HG03139 (cell line): ENCODE data around the gene LRCH1.

Experiments
- ATAC-seq: cut with Tn5 transposase; IDR thresholded peaks from one replicate; pipeline ENCODE4 v1.9.1; 2021; ENCODE audit not compliant: unreplicated experiment

Gene LRCH1

GRCh38 chr13:46662690-46663089 lies 109.7 kb downstream of the LRCH1 start:
- peak; percentile 38 for ATAC-seq

- no peak for ATAC-seq
Observed at GRCh38 chr13:46663206-46664037, 110.5 kb downstream of the LRCH1 start.

DNA sequence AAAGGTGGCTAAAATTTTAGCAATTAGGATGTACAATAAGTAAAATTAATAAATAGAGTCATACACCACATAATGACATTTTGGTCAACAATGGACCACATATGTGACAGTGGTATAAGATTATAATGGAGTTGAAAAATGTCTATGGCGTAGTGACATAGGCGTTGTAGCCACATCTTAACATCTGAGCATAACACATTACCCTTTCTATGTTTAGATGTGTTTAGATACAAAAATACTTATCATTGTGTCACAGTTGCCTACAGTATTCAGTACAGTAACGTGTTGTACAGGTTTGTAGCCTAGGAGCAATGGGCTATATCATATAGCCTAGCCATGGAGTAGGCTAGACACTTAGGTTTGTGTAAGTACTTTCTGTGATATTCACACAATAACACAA lies 111.2 kb downstream of the LRCH1 start:
- no peak for ATAC-seq

DNA sequence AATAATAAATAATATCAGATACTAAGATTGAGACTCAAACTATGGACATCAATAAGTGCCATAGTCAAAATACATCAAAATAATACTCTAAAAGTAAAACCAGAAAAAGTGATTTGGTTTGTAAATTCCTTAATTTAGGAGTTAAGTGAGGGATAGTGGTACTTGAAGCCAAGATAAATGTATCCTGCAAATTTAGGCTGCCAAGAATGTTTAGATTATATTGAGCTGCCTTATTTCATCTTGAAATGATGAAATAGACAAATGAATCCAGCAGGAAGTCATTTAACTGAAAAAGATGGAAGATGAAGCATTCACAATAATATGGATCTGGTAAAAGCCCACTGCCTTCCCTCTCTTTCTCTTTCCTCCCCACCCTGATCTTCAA lies 112.3 kb downstream of the LRCH1 start:
- ATAC-seq = no peak

- peak; percentile 39 for ATAC-seq
Observed at GRCh38 chr13:46665633-46666482, 112.9 kb downstream of the LRCH1 start.

DNA sequence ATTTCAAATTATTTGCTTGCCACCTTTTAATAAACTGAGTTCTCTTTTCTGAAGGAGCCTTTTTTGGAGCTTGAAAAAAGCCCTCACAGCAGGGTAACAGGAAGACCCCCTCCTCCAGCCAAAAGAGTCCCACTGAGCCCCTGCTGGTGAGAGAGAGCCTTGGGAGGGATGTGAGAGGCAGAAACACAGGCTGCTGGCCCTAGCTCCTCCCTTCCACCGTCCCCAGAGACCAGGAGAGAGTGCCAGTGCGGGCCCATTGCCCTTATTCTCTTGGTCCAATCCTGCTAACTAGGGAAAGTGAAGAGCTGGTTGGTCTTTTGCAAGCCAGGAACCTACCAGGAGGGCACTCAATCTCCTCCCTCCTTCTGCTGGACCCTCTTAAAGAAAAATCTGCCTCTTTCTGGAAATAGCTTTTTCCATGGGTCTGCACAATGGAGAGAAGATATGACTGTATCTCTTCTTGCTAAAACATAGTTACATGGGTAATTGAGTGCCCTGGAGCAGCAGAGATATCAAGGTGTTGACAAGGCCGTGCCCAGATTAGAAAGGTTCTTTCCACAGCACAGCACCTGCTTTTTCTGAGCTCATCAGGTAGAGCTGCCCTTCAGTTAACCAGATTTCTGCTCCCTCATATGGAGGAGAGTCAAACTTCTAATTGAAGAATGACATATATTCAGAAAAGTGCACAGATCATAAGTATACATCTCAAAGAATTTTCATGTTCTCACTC lies 113.9 kb downstream of the LRCH1 start:
- no peak for ATAC-seq

GRCh38 chr13:46667687-46668281 lies 114.8 kb downstream of the LRCH1 start:
- peak; percentile 44 for ATAC-seq

- no peak for ATAC-seq
Observed at GRCh38 chr13:46668302-46668720, 115.3 kb downstream of the LRCH1 start.

- ATAC-seq = no peak
Observed at GRCh38 chr13:46668931-46669525, 116.1 kb downstream of the LRCH1 start.

DNA sequence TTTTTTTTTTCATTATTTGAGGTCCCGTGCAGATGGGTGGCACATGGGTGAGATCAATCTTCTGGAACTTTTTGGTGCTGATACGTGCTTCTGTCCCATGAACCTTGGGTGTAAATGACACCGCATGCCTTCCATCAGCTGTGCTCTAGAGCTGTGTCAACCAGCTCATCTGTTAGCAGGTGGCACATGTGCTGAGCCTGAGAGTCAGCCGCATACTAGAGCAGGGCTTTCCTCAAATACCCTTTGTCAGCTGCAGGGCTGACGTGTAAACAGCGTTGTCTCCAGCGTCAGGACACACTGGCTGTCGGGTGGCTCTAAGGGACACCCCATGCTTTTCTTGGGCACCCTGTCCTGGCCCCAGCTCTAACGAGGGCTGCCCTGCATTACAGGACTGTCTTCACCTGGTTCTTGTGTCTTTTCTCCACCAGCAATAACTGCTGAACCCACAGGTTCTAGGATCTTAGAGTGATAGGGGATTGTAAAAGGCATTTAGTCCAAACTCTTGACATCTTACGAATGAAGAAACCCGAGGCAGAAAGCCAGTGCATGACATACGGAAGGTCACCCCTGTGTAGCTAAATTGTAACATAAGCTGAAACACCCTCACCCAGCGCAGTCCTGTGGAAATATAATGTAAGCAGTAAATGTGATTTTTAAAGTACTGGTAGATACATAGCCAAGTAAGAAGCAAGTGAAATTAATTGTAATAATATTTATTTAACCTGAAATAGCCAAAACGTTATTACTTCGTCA lies 119.5 kb downstream of the LRCH1 start:
- no peak for ATAC-seq

GRCh38 chr13:46675016-46675415 lies 122.0 kb downstream of the LRCH1 start:
- no peak for ATAC-seq

GRCh38 chr13:46676378-46676725 lies 123.4 kb downstream of the LRCH1 start:
- ATAC-seq = no peak

DNA sequence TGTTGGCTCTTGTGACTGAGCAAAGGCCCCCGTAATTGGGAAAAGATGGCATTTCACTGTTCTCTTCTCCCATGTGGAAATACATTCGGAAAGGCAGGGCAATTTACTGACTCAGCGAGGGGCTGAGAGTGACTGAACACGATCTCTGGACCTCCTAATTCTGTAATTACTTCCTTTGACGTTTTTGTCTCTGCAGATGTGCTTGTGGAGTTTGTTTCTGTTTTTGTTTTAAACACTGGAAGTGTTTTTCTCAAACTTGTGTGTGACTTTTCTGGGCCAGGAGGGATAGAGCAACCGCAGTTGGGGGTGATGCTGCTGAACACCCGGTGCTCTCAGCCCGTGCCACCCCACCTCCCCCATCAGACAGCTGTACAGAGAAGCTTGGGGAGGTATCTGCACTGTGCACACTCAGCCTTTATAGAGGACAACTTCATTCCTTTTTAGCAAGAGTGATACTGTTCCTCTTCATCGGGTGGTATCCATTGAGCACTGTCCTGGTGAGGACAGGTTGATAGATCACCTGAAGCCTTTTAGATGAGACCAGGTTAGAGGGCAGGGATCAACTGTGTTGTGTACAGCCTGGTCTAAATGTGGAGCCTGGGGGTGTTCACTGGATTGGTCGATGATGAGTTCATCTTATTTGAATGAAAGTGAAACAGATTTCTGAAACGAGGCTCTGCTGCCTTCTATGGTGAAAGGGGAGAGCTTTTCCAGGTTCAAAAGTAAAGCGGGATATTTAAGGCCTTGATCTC lies 126.6 kb downstream of the LRCH1 start:
- peak; percentile 78 for ATAC-seq

- ATAC-seq = no peak
Observed at GRCh38 chr13:46682015-46682414, 129.0 kb downstream of the LRCH1 start.

DNA sequence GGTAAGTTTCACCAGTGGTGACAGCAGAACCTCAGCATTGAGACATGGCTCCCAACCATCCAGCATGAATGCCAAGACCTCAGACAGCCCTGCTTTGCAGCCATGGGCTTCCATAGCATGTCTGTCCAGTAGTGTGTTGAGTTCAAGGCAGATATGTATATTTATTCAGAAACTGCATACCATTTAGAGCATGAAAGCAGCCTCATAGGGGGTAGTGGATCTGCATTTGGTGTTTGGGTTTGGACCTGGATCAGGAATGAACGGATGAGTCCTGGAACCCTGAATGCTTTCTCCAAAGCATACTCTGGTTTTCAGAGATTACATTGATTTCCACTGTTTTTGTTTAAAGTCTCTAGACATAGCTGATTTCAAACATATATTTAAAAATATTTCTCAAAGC lies 129.7 kb downstream of the LRCH1 start:
- no peak for ATAC-seq

- ATAC-seq = no peak
Observed at GRCh38 chr13:46683676-46684260, 130.8 kb downstream of the LRCH1 start.

DNA sequence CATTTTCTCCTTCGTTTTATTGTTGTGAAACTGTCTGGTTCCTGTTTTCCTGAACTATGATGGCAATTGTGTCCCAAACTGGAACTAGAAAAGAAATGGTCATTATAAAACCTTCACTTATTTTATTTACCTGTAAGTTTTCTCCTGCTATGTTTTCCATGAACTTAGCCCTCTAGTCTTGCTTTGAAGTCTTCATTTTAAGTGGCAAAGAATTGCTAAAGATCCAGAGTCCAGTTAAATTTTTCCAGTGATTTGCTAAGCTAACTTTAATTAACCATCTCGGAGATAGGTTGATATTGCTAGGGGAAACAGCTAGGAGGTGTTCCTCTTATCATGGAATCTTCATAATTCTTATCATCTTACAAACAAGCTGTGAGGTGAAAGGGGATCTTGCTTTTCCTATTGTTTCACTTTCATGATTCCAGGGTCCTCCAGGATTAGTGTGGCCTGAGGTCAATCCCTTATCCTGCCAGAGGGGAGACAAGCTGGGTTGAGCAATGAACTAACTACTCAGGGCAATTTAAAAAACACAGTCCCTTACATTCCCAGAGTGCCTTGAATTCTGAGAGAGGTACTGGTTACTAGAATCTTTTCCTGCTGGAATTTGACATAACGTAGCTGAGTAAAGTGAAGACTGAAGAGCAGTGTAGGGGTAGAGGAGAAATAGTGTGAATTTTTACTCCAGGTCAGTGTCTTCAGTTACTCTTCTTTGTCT lies 131.5 kb downstream of the LRCH1 start:
- ATAC-seq = no peak

DNA sequence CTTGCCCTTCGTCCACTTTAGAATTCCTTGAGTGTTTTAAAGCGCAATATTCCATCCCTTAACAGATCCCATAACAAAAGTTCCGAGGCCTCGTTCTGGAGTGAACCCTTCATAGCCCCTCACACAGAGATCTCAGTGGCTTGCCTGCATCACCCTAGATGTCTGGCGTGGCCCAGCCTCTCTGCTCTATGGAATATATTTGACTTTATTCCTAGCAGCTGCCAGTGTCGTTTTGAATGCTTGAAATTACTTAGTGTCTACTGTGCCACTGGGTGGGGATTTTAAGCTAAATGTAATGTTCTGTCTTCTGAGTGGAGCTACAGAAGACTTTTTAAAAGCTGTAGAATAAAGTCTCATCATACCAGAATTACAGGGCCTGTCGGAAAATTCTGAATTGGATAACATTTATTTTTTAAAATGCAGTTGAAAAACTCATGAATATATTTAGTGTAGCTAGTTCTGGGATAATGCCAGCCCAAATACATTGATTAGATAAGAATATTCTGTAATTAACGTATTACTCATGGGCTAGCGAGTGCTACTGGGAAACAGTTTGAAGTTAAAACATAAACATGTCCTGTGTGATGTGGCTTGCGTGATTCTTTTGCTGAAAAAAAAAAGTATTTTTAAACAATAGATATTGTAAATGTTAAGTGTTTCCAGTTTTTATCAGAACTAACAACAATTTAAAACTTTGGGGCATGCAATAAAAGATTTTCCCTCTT lies 132.2 kb downstream of the LRCH1 start:
- no peak for ATAC-seq
